SU-DHL-6 (cell line): ENCODE measurements around the gene MYL4.

Experiments used
- CTCF ChIP-seq: fragments of 200-600 bp; sonication (generic); IDR thresholded peaks from one replicate; pipeline ENCODE4 v1.5.1; 2017; ENCODE audit warnings: antibody characterized with exemption, mild to moderate bottlenecking, low read length, moderate library complexity; ENCODE audit not compliant: insufficient read depth, poor library complexity, severe bottlenecking
- EZH2phosphoT487 ChIP-seq: fragments of 200-600 bp; sonication (generic), shearing (Covaris generic); conservative IDR thresholded peaks from 2 replicates; pipeline ENCODE4 v1.6.1; 2018; ENCODE audit warnings: mild to moderate bottlenecking, antibody characterized with exemption, low read length, moderate library complexity, mixed read lengths

- no peak for TF ChIP-seq CTCF
- TF ChIP-seq EZH2phosphoT487, result no peak
These were observed 58.2 kb downstream of the MYL4 start for GRCh38 chr17:47267354-47267828.
